HUES64 (cell line): Measurements from ENCODE around the gene OLIG3.

Experiments used
- H3K27ac ChIP-seq: 2 replicates; pipeline ENCODE4 v1.7.0; 2013; ENCODE audit warnings: low read depth, low read length, inconsistent platforms
- H3K27me3 ChIP-seq: 2 replicates; pipeline ENCODE4 v1.6.1; 2013; ENCODE audit warnings: mild to moderate bottlenecking, low read length; ENCODE audit not compliant: insufficient read depth
- H3K36me3 ChIP-seq: 2 replicates; pipeline ENCODE4 v1.6.1; 2013; ENCODE audit warnings: mild to moderate bottlenecking, low read length; ENCODE audit not compliant: insufficient read depth
- H3K4me1 ChIP-seq: 2 replicates; pipeline ENCODE4 v1.6.1; 2013; ENCODE audit warnings: mild to moderate bottlenecking, low read length, moderate library complexity; ENCODE audit not compliant: insufficient read depth
- H3K4me3 ChIP-seq: 2 replicates; pipeline ENCODE4 v1.5.1; 2013; ENCODE audit warnings: mild to moderate bottlenecking, low read length, moderate library complexity
- H3K9ac ChIP-seq: 2 replicates; pipeline ENCODE4 v1.6.1; 2013; ENCODE audit warnings: mild to moderate bottlenecking, low read depth, low read length
- H3K9me3 ChIP-seq: 2 replicates; pipeline ENCODE4 v1.6.1; 2013; ENCODE audit warnings: low read depth, low read length; ENCODE audit not compliant: insufficient read depth
- WGBS: fragments of 150-250, 120-280 bp; methylation state at CpG from one replicate; pipeline ENCODE4 v1.1.7; 2013; ENCODE audit warnings: missing lambda C conversion rate; 5-methylcytosine and 5-hydroxymethylcytosine counted together

Gene OLIG3

GRCh38 chr6:137465378-137466009, 28.7 kb downstream of the OLIG3 start:
- no peak overlapping the region for H3K9ac ChIP-seq
- H3K27me3 ChIP-seq, result peaks cover 3% of the 10 kb centered on the region
- H3K36me3 ChIP-seq, result no peaks in the 10 kb centered on the region
- H3K9me3 ChIP-seq, result no peaks in the 10 kb centered on the region
- no peaks in the 10 kb centered on the region; the same call in 1 of the 2 replicates for H3K4me1 ChIP-seq
- WGBS, result 87% methylated on average over 7 of the region's 7 CpGs
- no peak overlapping the region for H3K27ac ChIP-seq
- H3K4me3 ChIP-seq, result no peak overlapping the region

GRCh38 chr6:137452333-137452894, 41.8 kb downstream of the OLIG3 start:
- no peak overlapping the region for H3K9ac ChIP-seq
- no peak overlapping the region for H3K27ac ChIP-seq
- H3K36me3 ChIP-seq, result no peaks in the 10 kb centered on the region
- over 99% methylated on average over 7 of the region's 7 CpGs for WGBS
- H3K4me3 ChIP-seq, result no peak overlapping the region
- peaks cover 6% of the 10 kb centered on the region for H3K9me3 ChIP-seq
- no peaks in the 10 kb centered on the region for H3K4me1 ChIP-seq
- H3K27me3 ChIP-seq, result no peaks in the 10 kb centered on the region

- no peaks in the 10 kb centered on the region for H3K4me1 ChIP-seq
Observed at GRCh38 chr6:137443901-137444300, 50.3 kb downstream of the OLIG3 start.

More at GRCh38 chr6:137443901-137444300, 50.3 kb downstream of the OLIG3 start:
- Histone ChIP-seq H3K4me3 (no peak overlapping the region), H3K27ac (no peak overlapping the region), H3K27me3 (no peaks in the 10 kb centered on the region), H3K36me3 (no peaks in the 10 kb centered on the region), H3K9me3 (no peaks in the 10 kb centered on the region), H3K9ac (no peak overlapping the region)
- 50% methylated on average over 1 of the region's 1 CpG for WGBS
